Pancreas (tissue), 10 donors: ENCODE results near the gene NABP1. TPM values are rescaled to one million over a fixed set of nuclear protein-coding genes. Genes with fewer than 3 reads are reported as not detected.
A peak's percentile ranks its signal among the peaks of the same experiment; 100 is the strongest.

ENCODE experiments used
- ATAC-seq, 4 donors: fragments of 200-7000 bp; cut with Tn5 transposase; one replicate each; pipeline versions ENCODE4 v1.8.0 to v1.9.1; 2020; ENCODE audit warnings: mild to moderate bottlenecking in 4 of 4, moderate library complexity in 4 of 4
- DNase-seq, 6 donors: peaks; one replicate each; pipeline ENCODE4 v3.0.0-alpha.2; 2020
- FAIRE-seq: peaks from 2 replicates; lab custom pipeline; 2012; peaks lifted over from hg19 to GRCh38; lab: Jason Lieb, UNC
- H3K27ac ChIP-seq, 4 donors: fragments of 200-600 bp; sonication (generic); 1 replicate in 3 of 4; 2 replicates in 1 of 4; pipeline versions ENCODE4 v1.5.0 to v1.8.0; 2020
- H3K27me3 ChIP-seq, 4 donors: fragments of 200-600 bp; one replicate each; pipeline ENCODE4 v1.8.0; 2021
- H3K36me3 ChIP-seq, 3 donors: fragments of 200-600 bp; sonication (generic) in 1 of 3; one replicate each; pipeline versions ENCODE4 v1.5.0 to v1.8.0; 2020 to 2021
- H3K4me1 ChIP-seq, 3 donors: fragments of 200-600 bp; one replicate each; pipeline ENCODE4 v1.8.0; 2021
- H3K4me3 ChIP-seq, 4 donors: fragments of 200-600 bp; sonication (generic) in 2 of 4; one replicate each; pipeline versions ENCODE4 v1.5.0 to v1.8.0; 2020 to 2021
- H3K9me3 ChIP-seq, 4 donors: fragments of 200-600 bp; one replicate each; pipeline ENCODE4 v1.8.0; 2021
- WGBS, 2 donors: extraction: QIAGEN DNeasy Blood & Tissue Kit; methylation state at CpG; one replicate each; pipeline ENCODE4 v1.1.7; 2013; 5-methylcytosine and 5-hydroxymethylcytosine counted together
- intact Hi-C, 3 donors: fragments of 100-400 bp; cut with DNase I; formaldehyde crosslinking; loops; one replicate each; pipeline versions ENCODE4 v1.11.1 to v1.14.2; 2022
- polyA plus RNA-seq, 2 donors: library from polyadenylated mRNA; stranded (reverse); fragments of 200-250 nt; gene quantifications; one replicate each; pipeline ENCODE4 v1.2.3, GENCODE V29; 2013
- total RNA-seq, 6 donors: library from RNA; stranded (reverse); fragmentation: NEBNext Ultra II Directional in 4 of 6; extraction: Animal tissue kit (Norgen Biotek cat#: 25700) in 4 of 6; gene quantifications; one replicate each; pipeline versions ENCODE4 v1.2.1 to v1.2.4, GENCODE V29; 2021 to 2023
- TF ChIP-seq, protein P1 (sequence below), 4 donors: fragments of 200-600 bp; sonication (generic) in 3 of 4; IDR thresholded peaks; one replicate each; pipeline versions ENCODE4 v1.5.0 to v1.8.0; 2021; ENCODE audit warnings: antibody characterized with exemption in 4 of 4
- donor health status: healthy with polysubstance abuse.
- donor health status: DM: no; HTN: no; CAD: no; lungs with moderate emphysema.
- donor health status: DM: no; HTN: no; CAD: no.
- donor health status: control.
- donor health status: control.
- donor health status: Bipolar disorder and iron deficiency.
- donor health status: DM: yes; HTN: yes; CAD: no.
- donor health status: DM: no; HTN: no; CAD: no.
- donor health status: DM: no; HTN: no; CAD: no.
- donor health status: DM: yes; HTN: yes; CAD: no.

NABP1 gene
- total and polyA plus RNA-seq, 8 donors = 2.9 to 12.8 (median 5.0) TPM

- 50 to 79% methylated on average over 10 of the region's 10 CpGs for WGBS, 2 donors
- no peak for ATAC-seq
These were observed 21.5 kb downstream of the NABP1 start for GRCh38 chr2:191699341-191699945.

DNA sequence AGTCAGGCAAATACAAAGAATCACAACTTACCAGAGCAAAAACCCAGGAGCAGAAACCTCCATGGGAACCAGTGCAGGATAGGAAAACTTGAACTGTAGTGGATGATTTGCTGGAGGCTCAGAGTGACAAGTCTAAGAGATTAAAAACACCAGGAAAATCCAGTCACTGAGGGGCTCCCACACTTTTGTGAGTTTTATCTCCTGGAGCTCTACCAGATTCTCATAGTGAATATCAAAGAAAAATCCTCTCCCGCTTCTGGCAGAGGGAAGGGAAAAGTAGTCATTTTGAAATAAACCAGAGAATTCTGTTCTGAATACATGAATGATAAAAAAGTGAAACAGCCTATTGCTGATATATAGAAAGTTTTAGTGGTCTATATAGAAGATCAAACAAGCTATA lies 23.1 kb downstream of the NABP1 start:
- DNase-seq (no peak), FAIRE-seq (no peak), ATAC-seq (no peak)
- Histone ChIP-seq H3K36me3 (no peaks in the 10 kb centered on the region), H3K4me1 (no peaks in the 10 kb centered on the region), H3K27me3 (no peaks in the 10 kb centered on the region), H3K27ac (no peak overlapping the region), H3K9me3 (no peaks in the 10 kb centered on the region), H3K4me3 (no peak overlapping the region)
- TF ChIP-seq, protein P1, sequence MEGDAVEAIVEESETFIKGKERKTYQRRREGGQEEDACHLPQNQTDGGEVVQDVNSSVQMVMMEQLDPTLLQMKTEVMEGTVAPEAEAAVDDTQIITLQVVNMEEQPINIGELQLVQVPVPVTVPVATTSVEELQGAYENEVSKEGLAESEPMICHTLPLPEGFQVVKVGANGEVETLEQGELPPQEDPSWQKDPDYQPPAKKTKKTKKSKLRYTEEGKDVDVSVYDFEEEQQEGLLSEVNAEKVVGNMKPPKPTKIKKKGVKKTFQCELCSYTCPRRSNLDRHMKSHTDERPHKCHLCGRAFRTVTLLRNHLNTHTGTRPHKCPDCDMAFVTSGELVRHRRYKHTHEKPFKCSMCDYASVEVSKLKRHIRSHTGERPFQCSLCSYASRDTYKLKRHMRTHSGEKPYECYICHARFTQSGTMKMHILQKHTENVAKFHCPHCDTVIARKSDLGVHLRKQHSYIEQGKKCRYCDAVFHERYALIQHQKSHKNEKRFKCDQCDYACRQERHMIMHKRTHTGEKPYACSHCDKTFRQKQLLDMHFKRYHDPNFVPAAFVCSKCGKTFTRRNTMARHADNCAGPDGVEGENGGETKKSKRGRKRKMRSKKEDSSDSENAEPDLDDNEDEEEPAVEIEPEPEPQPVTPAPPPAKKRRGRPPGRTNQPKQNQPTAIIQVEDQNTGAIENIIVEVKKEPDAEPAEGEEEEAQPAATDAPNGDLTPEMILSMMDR (IDR thresholded peaks at IDR 0.05) = no peak
- intact Hi-C loops = no loop called here
- WGBS, 2 donors = 83 to 85% methylated on average over 1 of the region's 1 CpG

More at GRCh38 chr2:191699341-191699945, 21.5 kb downstream of the NABP1 start:
- H3K27ac ChIP-seq = no peak overlapping the region
- H3K27me3 ChIP-seq = no peaks in the 10 kb centered on the region
- FAIRE-seq (peak; percentile 84), DNase-seq (no peak)
- intact Hi-C loops = loop anchor here in 1 of 3 donors (10.0 kb wide), 1 partner anchor 135 kb away; no protein-coding TSS in a partner anchor
- H3K4me3 ChIP-seq = no peak overlapping the region
- H3K9me3 ChIP-seq = no peaks in the 10 kb centered on the region
- H3K4me1 ChIP-seq = no peaks in the 10 kb centered on the region
- TF ChIP-seq, protein P1 (IDR thresholded peaks at IDR 0.05) = no peak
- no peaks in the 10 kb centered on the region for H3K36me3 ChIP-seq

GRCh38 chr2:191701696-191702095 lies 23.8 kb downstream of the NABP1 start:
- Histone ChIP-seq H3K9me3 (no peaks in the 10 kb centered on the region), H3K4me3 (no peak overlapping the region), H3K27me3 (no peaks in the 10 kb centered on the region), H3K27ac (no peak overlapping the region), H3K4me1 (no peaks in the 10 kb centered on the region), H3K36me3 (no peaks in the 10 kb centered on the region)
- ATAC-seq = no peak
- TF ChIP-seq, protein P1 (IDR thresholded peaks at IDR 0.05) = no peak
- no peak for FAIRE-seq
- no peak for DNase-seq
- intact Hi-C loops = no loop called here
- 46 to 67% methylated on average over 2 of the region's 2 CpGs for WGBS, 2 donors

DNA sequence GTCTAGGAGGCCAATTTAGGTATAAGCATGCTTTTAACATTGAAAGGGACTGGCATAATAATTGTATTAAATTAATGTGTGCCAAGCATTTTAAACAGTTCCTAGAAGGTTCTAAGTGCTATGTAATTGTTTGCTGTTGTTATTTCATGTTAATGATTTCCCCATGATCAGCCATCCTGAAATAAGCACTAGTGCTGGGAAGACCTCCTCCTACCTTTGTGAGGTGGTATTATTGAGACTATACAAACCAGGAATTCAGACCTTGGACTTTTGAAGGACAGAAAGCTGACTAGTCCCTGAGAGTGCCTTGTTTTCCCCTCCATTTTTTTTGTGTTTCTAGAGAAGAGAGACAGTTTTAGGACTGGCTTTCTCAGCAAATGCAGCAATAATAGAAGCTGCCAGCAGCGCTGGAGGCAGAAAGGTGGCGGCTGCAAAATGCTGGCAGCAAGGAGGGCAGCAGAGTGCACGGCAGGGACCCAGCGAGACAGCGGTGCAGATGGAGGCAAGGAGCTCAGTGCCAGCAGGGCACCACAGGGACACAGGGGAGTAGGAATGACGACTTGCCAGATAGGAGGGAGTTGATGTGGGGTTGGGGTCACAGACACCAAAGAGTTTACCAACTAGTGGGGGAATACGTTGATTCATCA lies 25.3 kb downstream of the NABP1 start:
- TF ChIP-seq, protein P1 (IDR thresholded peaks at IDR 0.05) = no peak
- no peak overlapping the region for H3K4me3 ChIP-seq
- ATAC-seq (peak in 2 of 4 donors; percentile 31 to 50), FAIRE-seq (no peak), DNase-seq (no peak)
- no peak overlapping the region for H3K27ac ChIP-seq
- WGBS, 2 donors = 70 to 83% methylated on average over 7 of the region's 7 CpGs
- H3K27me3 ChIP-seq = no peaks in the 10 kb centered on the region
- no peaks in the 10 kb centered on the region for H3K36me3 ChIP-seq
- H3K9me3 ChIP-seq = no peaks in the 10 kb centered on the region
- peaks cover 0 to 11% (median 0%) of the 10 kb centered on the region in 3 donors for H3K4me1 ChIP-seq
- intact Hi-C loops = no loop called here

- WGBS, 2 donors = 75 to 76% methylated on average over 4 of the region's 4 CpGs
- no peak overlapping the region for H3K27ac ChIP-seq
- no peak for DNase-seq
- no peaks in the 10 kb centered on the region for H3K36me3 ChIP-seq
- no peak for FAIRE-seq
- H3K9me3 ChIP-seq = no peaks in the 10 kb centered on the region
- no peaks in the 10 kb centered on the region for H3K27me3 ChIP-seq
- H3K4me1 ChIP-seq = peaks cover 0 to 11% (median 0%) of the 10 kb centered on the region in 3 donors
- ATAC-seq = no peak
- TF ChIP-seq, protein P1 (IDR thresholded peaks at IDR 0.05) = no peak
- H3K4me3 ChIP-seq = no peak overlapping the region
- intact Hi-C loops = no loop called here
These were observed 27.1 kb downstream of the NABP1 start for GRCh38 chr2:191705084-191705483.
